Activated CD4-positive, alpha-beta T cell treated with anti-CD3 and anti-CD28 coated beads, Interleukin-2, Interleukin-4, amounts not matched to agents 100 ng/mL and 50 ng/mL, durations not matched to agents 16 hours and 8 hours (primary cell): Measurements from ENCODE around the gene MPI.
A peak's percentile ranks its signal among the peaks of the same experiment; 100 is the strongest.
"Not testable (repeated sequence)": the region's sequence is repeated elsewhere in the genome, so short reads cannot be mapped to it uniquely, and the experiment has no call there.

Source experiments
- DNase-seq: peaks from one replicate; pipeline ENCODE4 v3.0.0-alpha.2; 2020; ENCODE audit warnings: low spot score

MPI gene

GRCh38 chr15:74892931-74893330 is 3.1 kb downstream of the MPI start:
- DNase-seq: no peak

DNA sequence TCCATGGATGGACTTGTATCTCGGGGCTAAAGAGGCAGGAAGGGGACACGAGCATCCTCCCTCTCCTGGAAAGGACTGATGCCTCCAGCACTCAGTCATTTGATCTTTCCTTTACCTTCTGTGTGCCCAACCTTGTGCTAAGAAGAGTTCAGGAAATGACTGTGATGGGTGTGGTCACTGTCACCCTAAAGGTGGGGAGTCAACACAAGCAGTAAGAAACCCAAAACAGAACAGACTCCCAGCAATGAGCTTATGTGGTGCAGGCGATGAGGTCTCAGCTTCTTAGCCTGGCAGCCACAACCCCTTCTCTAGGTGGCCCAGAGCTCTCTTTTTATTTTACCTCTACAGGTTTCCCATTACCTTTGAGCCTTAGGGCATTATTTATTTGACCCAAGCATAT is 3.8 kb downstream of the MPI start:
- DNase-seq: peak; percentile 59

- not testable (repeated sequence) for DNase-seq
Observed at GRCh38 chr15:74894383-74894782, 4.5 kb downstream of the MPI start.

DNA sequence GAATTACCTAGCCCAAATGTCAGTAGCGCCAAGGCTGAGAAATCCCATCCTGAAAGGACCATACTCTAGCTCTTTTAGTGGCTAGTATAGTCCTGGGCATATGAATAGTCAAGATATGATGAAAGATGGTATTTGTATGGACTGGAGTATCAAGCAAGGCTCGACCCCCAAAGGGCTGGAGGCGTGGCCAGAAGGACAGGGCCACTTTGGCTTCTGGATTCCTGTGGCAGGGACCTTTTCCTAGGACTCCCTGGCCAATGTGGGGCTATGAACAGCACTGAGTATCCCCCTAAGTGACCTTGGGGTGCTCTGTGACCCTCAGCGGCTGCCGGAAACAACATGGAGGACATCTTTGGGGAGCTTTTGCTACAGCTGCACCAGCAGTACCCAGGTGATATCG is 6.0 kb downstream of the MPI start:
- DNase-seq: no peak

DNA sequence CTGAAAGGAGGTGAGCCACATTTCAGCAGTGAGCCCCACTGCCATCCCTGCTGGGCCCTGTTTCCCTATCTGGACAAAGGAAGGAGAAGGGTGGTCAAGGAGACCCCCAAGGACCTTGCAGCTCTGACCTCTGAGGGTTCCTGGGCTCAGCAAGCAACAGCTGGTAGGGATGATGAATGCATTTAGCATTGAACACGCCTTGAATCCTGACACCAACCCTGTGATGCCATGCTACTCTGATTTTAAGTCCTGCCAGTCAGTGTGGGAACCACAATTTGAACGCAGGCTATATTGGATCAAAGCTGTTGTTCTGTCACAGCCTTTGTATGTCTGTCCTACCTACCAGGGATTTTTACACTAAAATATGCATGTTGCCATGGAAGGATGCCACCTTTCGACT is 6.5 kb downstream of the MPI start:
- DNase-seq: no peak

- DNase-seq: no peak
Observed at GRCh38 chr15:74897300-74897701, 7.5 kb downstream of the MPI start.

GRCh38 chr15:74901612-74902063 is 11.8 kb downstream of the MPI start:
- peak; percentile 73 for DNase-seq

- no peak for DNase-seq
Observed at GRCh38 chr15:74902295-74903075, 12.6 kb downstream of the MPI start.

DNA sequence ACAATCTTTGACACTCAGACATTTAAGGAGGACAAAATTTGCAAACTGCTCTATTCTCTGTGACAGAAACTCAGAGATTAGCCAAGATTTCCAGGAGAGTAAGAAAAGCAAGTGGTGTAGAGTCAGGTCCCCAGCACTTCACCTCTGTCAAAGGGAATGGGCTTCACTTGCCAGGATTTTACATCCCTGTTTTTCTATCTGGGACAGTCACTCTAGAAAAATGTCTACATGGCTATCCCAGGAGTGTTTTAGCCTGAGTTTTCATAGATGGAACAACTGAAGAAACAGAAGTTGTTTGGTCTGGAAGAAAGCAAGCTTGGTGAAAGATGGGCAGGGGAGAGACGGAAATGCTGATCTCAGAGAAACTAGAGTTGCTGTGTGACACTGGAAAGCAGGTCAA is 13.8 kb downstream of the MPI start:
- DNase-seq: no peak

DNA sequence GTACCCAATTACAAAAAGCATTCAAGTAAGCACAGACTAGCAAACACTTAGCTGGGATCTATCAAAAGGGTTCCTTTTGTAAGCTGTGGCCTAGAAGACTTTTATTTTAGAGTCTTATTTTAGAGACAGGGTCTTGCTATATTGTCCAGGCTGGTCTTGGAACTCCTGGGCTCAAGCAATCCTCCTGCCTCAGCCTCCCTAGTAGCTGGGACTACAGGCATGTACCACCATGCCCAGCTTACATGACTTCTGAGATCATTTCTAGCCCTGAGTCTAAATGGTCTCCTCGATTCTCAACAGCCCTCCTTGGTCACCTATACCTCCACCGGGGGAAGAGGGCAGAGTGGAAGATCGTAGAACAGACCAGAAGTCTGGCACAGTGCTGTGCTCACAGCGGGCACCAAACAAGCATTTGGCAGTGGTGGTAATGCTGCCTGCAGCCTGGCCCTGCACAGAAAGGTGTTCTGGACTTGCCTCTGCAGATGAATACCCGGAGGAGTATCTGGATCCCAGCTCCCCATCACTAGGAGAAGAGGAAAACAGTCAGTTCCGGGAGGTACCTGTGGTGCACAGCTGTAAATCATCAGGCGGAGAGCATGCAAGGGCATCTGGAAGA is 14.5 kb downstream of the MPI start:
- DNase-seq: no peak

DNA sequence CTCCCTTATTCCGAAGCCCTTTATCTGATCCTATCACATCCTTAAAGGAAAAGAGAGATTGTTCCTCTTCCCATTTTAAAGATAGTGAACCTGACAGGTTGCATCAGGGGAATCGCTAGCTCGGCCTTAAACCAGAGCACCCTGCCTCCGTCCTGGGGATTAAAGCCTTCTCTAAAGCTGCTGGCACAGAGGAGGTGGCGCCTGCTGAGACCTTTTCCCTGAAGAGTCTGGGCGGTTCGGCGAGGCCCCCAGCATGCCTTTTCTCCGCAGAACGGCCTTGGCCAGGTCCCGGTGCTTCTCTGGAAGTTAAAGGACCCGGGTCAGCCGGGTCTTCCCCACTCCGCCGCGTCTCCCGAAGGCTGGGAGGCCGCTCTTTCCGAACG is 16.2 kb downstream of the MPI start:
- no peak for DNase-seq

DNA sequence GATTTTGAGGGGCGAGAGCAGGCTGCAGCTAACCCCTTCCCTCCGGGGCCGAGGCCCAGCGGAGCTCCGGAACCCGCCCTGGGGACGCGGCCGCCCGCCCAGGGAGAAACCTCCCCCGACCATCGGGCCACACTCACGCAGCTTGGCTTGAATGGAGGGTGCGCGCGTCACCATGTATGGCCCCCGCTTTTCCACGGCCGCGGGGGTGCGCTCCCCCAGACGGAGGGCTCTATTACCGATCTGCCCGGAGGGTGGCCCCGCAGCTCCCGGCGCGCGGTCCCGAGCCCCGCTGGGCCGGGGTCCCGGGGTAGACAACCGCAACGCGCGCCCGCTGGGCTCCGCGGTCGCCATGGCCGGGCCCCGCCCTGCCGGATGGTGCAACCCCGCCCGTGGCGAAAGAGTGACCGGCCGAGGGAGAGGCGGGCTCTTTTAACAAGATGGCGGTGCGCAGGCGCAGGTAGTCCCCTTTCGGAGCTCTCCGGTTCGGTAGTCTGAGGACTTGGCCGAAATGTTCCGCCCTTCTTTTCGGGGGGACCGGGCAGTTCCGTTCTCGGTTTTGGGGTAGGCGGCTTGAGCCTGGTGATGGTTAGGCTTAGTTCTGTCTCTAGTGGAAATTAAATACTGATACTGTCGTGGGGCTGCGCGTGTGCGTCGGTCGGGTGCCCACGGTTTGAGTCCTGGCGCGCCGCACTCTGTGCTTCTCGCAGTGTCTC is 16.8 kb downstream of the MPI start, which contains the start of gene FAM219B:
TSS of gene FAM219B (minus strand) at position 402 of the 713 bp plus-strand sequence. CDS start at position 351, 51 bp downstream.
- DNase-seq: peak; percentile 88

DNA sequence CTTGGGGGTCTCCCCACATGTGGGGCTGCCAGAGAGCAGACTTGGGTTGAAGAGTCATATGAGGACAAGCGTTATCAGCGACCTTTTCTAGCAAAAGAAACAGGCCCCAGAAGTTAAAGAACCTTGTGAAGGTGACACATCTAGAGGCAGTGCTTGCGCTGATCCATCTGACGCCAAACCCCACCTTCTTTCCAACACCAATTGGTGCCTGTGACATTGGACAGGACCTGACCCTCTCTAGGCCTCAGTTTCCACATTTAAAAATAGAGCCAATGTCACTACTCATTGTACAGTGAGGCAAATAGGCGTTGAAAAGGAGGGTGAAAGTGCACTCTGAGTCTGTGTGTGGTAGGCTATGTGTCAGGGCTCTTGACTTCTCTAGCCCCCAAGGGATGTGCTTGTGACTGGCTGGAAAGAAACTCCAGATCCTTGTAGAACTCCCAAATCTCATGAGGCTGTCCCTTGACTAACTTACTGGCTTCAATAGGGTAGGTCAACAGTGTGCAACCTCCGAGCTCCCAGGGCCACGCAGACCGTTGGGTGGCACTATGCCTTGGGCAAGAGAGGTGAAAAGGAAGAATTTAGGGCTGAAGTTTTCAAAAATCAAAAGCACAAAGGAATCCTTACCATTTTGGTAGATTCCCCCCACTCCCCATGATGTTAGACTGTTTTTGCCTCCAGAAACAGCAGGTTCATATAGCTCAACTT is 17.5 kb downstream of the MPI start:
- DNase-seq: no peak

DNA sequence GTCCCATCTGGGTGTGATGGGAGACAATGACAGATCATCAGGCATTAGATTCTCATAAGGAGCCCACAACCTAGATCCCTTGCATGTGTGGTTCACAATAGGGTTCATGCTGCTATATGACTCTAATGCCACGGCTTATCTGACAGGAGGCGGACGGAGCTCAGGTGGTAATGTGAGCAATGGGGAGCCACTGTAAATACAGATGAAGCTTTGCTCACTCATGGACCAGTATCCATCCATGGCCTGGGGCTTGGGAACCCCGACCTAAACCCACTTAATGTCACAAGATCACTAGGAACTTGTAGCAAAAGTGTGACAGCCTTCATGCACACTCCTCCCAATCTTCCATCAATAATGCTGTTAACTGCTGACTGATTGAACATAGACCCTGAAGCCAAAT is 18.8 kb downstream of the MPI start:
- DNase-seq: no peak

DNA sequence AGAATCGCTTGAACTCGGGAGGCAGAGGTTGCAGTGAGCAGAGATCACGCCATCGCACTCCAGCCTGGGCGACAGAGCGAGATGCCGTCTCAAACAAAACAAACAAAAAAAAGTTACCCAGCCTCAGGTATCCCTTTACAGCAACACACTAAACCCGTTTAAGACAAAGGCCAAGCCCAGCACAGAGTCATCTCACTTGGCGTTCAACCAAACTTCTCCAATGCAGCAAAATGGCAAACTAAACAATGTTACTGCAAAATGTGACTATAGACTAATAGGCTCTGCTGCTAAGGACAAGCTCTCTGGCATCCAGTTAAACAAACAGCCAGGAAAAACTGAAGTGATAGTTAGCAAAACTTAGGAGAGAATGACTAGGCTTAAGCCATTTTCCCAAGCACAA is 23.2 kb downstream of the MPI start:
- no peak for DNase-seq

DNA sequence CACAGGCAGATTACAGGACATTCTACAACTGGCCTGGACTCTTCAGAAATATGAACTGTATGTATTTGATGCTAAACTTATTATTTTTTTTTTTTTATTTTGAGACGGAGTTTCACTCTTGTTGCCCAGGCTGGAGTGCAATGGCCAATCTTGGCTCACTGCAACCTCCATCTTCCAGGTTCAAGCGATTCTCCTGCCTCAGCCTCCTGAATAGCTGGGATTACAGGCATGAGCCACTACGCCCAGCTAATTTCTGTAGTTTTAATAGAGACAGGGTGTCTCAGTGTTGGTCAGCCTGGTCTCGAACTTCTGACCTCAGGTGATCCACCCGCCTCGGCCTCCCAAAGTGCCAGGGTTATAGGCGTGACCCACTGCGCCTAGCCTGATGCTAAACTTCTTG is 24.0 kb downstream of the MPI start:
- DNase-seq: not testable (repeated sequence)

GRCh38 chr15:74917676-74918075 is 27.8 kb downstream of the MPI start:
- DNase-seq: no peak

DNA sequence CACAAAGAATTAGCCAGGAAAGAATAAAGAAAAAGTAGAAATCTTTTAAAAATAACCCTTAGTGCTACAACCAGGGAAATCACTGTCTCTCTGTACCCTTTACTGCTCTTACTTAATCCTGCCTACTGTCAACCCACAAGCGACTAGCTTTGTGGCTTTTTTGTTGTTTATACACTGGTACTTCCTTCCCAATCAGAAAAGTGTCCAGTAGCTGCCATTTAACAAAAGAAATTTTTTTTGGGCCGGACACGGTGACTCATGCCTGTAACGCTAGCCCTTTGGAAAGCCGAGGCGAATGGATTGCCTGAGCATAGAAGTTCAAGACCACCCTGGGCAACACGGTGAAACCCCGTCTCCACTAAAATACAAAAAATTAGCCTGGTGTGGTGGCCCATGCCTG is 30.6 kb downstream of the MPI start:
- DNase-seq: no peak

GRCh38 chr15:74924525-74924924 is 34.7 kb downstream of the MPI start:
- DNase-seq: no peak

GRCh38 chr15:74928771-74929198 is 38.9 kb downstream of the MPI start:
- DNase-seq: no peak

DNA sequence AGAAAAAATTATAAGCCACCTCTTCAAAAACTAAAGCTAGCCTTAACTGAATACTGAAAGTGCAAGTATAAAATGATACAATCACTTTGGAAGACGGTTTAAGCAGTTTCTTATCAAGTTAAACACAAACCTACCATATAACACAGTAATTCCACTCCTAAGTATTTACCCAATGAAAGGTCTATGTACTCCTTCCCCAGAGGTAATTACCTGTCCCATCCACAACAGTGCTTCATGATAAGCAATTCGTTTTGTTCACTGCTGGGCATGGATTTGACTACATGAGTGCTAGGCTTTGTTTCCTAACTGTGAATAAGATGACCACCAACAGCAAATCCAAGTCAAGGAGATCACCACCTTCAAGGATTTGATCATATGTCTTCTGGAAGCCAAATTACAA is 43.7 kb downstream of the MPI start:
- DNase-seq: no peak

DNA sequence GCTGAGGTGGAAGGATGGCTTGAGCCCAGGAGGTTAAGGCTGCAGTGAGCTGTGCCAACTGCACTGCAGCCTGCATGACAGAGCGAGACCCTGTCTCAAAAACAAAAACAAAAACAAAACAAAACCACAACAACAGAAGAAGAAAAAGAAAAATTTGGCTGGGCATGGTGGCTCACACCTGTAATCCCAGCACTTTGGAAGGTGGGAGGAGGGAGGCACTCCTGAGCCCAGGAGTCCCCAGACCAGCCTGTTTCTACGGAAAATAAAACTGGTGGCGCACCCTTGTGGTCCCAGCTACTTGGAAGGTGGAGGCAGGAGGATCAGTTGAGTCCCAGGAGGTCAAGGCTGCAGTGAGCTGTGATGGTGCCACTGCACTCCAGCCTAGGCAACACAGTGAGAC is 45.4 kb downstream of the MPI start:
- not testable (repeated sequence) for DNase-seq

- DNase-seq: no peak
Observed at GRCh38 chr15:74937272-74937589, 47.4 kb downstream of the MPI start.
